ENCODE results near the gene PDE7B. TPM values are rescaled to one million over a fixed set of nuclear protein-coding genes. Genes with fewer than 3 reads are reported as not detected.

PDE7B gene
- 10 to 100 TPM in 5 of 12 donors, 1 to 10 TPM in 6, not detected in 1; 7.6 to 11.8 (median 10.0) TPM for polyA plus RNA-seq (ENCODE audit: insufficient read length in 12 of 12)
- long read RNA-seq, donor 1: 0 reads
- long read RNA-seq, donor 2, full-length matches to known transcripts: 3 of 3 reads
- long read RNA-seq, donor 2, partial matches to known transcripts: 0 of 3 reads
- long read RNA-seq, donor 2, other reads (novel, unspliced or antisense): 0 of 3 reads
- long read RNA-seq, donor 3: 0 reads
- long read RNA-seq, donor 4, full-length matches to known transcripts: 1 of 1 reads
- long read RNA-seq, donor 4, partial matches to known transcripts: 0 of 1 reads
- long read RNA-seq, donor 4, other reads (novel, unspliced or antisense): 0 of 1 reads
- long read RNA-seq, donor 5, full-length matches to known transcripts: 3 of 3 reads
- long read RNA-seq, donor 5, partial matches to known transcripts: 0 of 3 reads
- long read RNA-seq, donor 5, other reads (novel, unspliced or antisense): 0 of 3 reads
- long read RNA-seq, donor 6, full-length matches to known transcripts: 1 of 1 reads
- long read RNA-seq, donor 6, partial matches to known transcripts: 0 of 1 reads
- long read RNA-seq, donor 6, other reads (novel, unspliced or antisense): 0 of 1 reads
- long read RNA-seq, donor 7, full-length matches to known transcripts: 1 of 1 reads
- long read RNA-seq, donor 7, partial matches to known transcripts: 0 of 1 reads
- long read RNA-seq, donor 7, other reads (novel, unspliced or antisense): 0 of 1 reads
- long read RNA-seq, donor 8, full-length matches to known transcripts: 4 of 4 reads
- long read RNA-seq, donor 8, partial matches to known transcripts: 0 of 4 reads
- long read RNA-seq, donor 8, other reads (novel, unspliced or antisense): 0 of 4 reads
- long read RNA-seq, donor 9, full-length matches to known transcripts: 3 of 3 reads
- long read RNA-seq, donor 9, partial matches to known transcripts: 0 of 3 reads
- long read RNA-seq, donor 9, other reads (novel, unspliced or antisense): 0 of 3 reads
- long read RNA-seq, donor 10, full-length matches to known transcripts: 2 of 2 reads
- long read RNA-seq, donor 10, partial matches to known transcripts: 0 of 2 reads
- long read RNA-seq, donor 10, other reads (novel, unspliced or antisense): 0 of 2 reads
- long read RNA-seq, donor 11, full-length matches to known transcripts: 1 of 1 reads
- long read RNA-seq, donor 11, partial matches to known transcripts: 0 of 1 reads
- long read RNA-seq, donor 11, other reads (novel, unspliced or antisense): 0 of 1 reads

- peak; percentile 89 for DNase-seq
Measured at GRCh38 chr6:135851442-135852271, at the start of gene PDE7B. PDE7B (plus strand) TSS chr6:135851701.

GRCh38 chr6:135801755-135802465, 49.6 kb upstream of the PDE7B start:
- DNase-seq: no peak

GRCh38 chr6:135810486-135810885, 41.0 kb upstream of the PDE7B start:
- DNase-seq: no peak

- DNase-seq: no peak
Measured at GRCh38 chr6:135811170-135811569, 40.3 kb upstream of the PDE7B start.

- DNase-seq: no peak
Measured at GRCh38 chr6:135811644-135812526, 39.6 kb upstream of the PDE7B start.

- no peak for DNase-seq
Measured at GRCh38 chr6:135813401-135813800, 38.1 kb upstream of the PDE7B start.

- DNase-seq: no peak
Measured at GRCh38 chr6:135814043-135814442, 37.5 kb upstream of the PDE7B start.

GRCh38 chr6:135815216-135815615, 36.3 kb upstream of the PDE7B start:
- no peak for DNase-seq

- DNase-seq: no peak
Measured at GRCh38 chr6:135817035-135817434, 34.5 kb upstream of the PDE7B start.

- DNase-seq: no peak
Measured at GRCh38 chr6:135819665-135820064, 31.8 kb upstream of the PDE7B start.

GRCh38 chr6:135820340-135820739, 31.2 kb upstream of the PDE7B start:
- peak; percentile 4 for DNase-seq

- no peak for DNase-seq
Measured at GRCh38 chr6:135823851-135824250, 27.6 kb upstream of the PDE7B start.

- no peak for DNase-seq
Measured at GRCh38 chr6:135826236-135826804, 25.2 kb upstream of the PDE7B start.

- no peak for DNase-seq
Measured at GRCh38 chr6:135828021-135828420, 23.5 kb upstream of the PDE7B start.

GRCh38 chr6:135830452-135830881, 21.0 kb upstream of the PDE7B start:
- no peak for DNase-seq

GRCh38 chr6:135831016-135831415, 20.5 kb upstream of the PDE7B start:
- DNase-seq: no peak

- no peak for DNase-seq
Measured at GRCh38 chr6:135832166-135832565, 19.3 kb upstream of the PDE7B start.

GRCh38 chr6:135833771-135834170, 17.7 kb upstream of the PDE7B start:
- no peak for DNase-seq

All from muscle of arm (tissue), 14 donors.